IMR-90 (cell line): ENCODE results near the gene COL1A1. TPM values are rescaled to one million over a fixed set of nuclear protein-coding genes. Genes with fewer than 3 reads are reported as not detected.

Experiments
- ATAC-seq: fragments of 200-7000 bp; cut with Tn5 transposase; 2 replicates; pipeline ENCODE4 v1.9.1; 2020; ENCODE audit warnings: low read depth, mild to moderate bottlenecking, moderate library complexity
- BruUV-seq: library from RNA; stranded (reverse); fragments of 400-500 nt; replicated peaks from 2 replicates; lab custom pipeline; 2021; lab: Mats Ljungman, UMichigan
- CTCF ChIA-PET: fragments of 300-600 bp; formaldehyde crosslinking; extraction: SDS; loops from one replicate; lab custom pipeline; 2021; ENCODE audit warnings: antibody characterized with exemption; lab: Yijun Ruan, JAX
- POLR2A ChIA-PET: fragments of 300-600 bp; sonication (Branson Sonifier 250); formaldehyde crosslinking; loops from one replicate; lab custom pipeline; 2022; ENCODE audit warnings: antibody characterized with exemption; ENCODE audit not compliant: unreplicated experiment; lab: Charles Lee
- DNase-seq: peaks from one replicate; pipeline ENCODE4 v3.0.0; 2013
- H2AFZ ChIP-seq: replicated peaks from 2 replicates; pipeline ENCODE3; 2013; ENCODE audit warnings: low read length, mild to moderate bottlenecking; ENCODE audit not compliant: poor library complexity
- H2AK5ac ChIP-seq: 2 replicates; pipeline ENCODE4 v1.6.1; 2013; ENCODE audit warnings: low read depth, low read length, inconsistent platforms
- H2AK9ac ChIP-seq: replicated peaks from 2 replicates; pipeline ENCODE3; 2013; ENCODE audit warnings: mild to moderate bottlenecking, low read depth, low read length, moderate library complexity; ENCODE audit not compliant: poor library complexity
- H2BK120ac ChIP-seq: 2 replicates; pipeline ENCODE4 v1.6.1; 2013; ENCODE audit warnings: low read depth, low read length, inconsistent platforms
- H2BK15ac ChIP-seq: 3 replicates; pipeline ENCODE4 v1.6.1; 2013; ENCODE audit warnings: low read depth, low read length, inconsistent platforms
- H2BK20ac ChIP-seq: 2 replicates; pipeline ENCODE4 v1.6.1; 2013; ENCODE audit warnings: low read depth, mild to moderate bottlenecking, inconsistent platforms, low read length, moderate library complexity
- H2BK5ac ChIP-seq: 2 replicates; pipeline ENCODE4 v1.6.1; 2013; ENCODE audit warnings: mild to moderate bottlenecking, low read depth, low read length, inconsistent platforms; ENCODE audit not compliant: poor library complexity, severe bottlenecking
- H3K14ac ChIP-seq: replicated peaks from 2 replicates; pipeline ENCODE4 v1.6.1; 2013; ENCODE audit warnings: low read depth, low read length, inconsistent platforms
- H3K18ac ChIP-seq: 2 replicates; pipeline ENCODE4 v1.6.1; 2013; ENCODE audit warnings: low read depth, low read length, control low read depth
- H3K23ac ChIP-seq: 2 replicates; pipeline ENCODE4 v1.6.1; 2013; ENCODE audit warnings: low read depth, low read length, inconsistent platforms
- H3K27ac ChIP-seq: 2 replicates; pipeline ENCODE4 v1.5.1; 2013; ENCODE audit warnings: mild to moderate bottlenecking, control low read depth, low read length; ENCODE audit not compliant: insufficient read depth
- H3K27me3 ChIP-seq: 2 replicates; pipeline ENCODE4 v1.6.1; 2013; ENCODE audit warnings: low read length; ENCODE audit not compliant: control insufficient read depth, insufficient read depth
- H3K36me3 ChIP-seq: 2 replicates; pipeline ENCODE4 v1.6.1; 2013; ENCODE audit warnings: low read length, mixed read lengths; ENCODE audit not compliant: control insufficient read depth, insufficient read depth
- H3K4ac ChIP-seq: 2 replicates; pipeline ENCODE4 v1.6.1; 2013; ENCODE audit warnings: low read depth, low read length, inconsistent platforms
- H3K4me1 ChIP-seq: 2 replicates; pipeline ENCODE4 v1.6.1; 2013; ENCODE audit warnings: low read length, mixed read lengths; ENCODE audit not compliant: control insufficient read depth, insufficient read depth
- H3K4me2 ChIP-seq: 2 replicates; pipeline ENCODE4 v1.6.1; 2013; ENCODE audit warnings: low read depth, mild to moderate bottlenecking, control low read depth, low read length, moderate library complexity
- H3K4me3 ChIP-seq: 2 replicates; pipeline ENCODE4 v1.5.1; 2013; ENCODE audit warnings: low read depth, mild to moderate bottlenecking, control low read depth, low read length, moderate library complexity; ENCODE audit not compliant: insufficient read depth
- H3K56ac ChIP-seq: 2 replicates; pipeline ENCODE4 v1.6.1; 2013; ENCODE audit warnings: low read length, inconsistent platforms; ENCODE audit not compliant: insufficient read depth; ENCODE audit errors: extremely low read depth
- H3K79me1 ChIP-seq, 2 experiments: 2 replicates each; pipeline ENCODE4 v1.6.1; 2013; ENCODE audit warnings: low read length in 2 of 2, inconsistent platforms in 1 of 2, low read depth in 1 of 2
- H3K9ac ChIP-seq: 2 replicates; pipeline ENCODE4 v1.6.1; 2013; ENCODE audit warnings: low read depth, low read length, control low read depth
- H3K9me1 ChIP-seq: 2 replicates; pipeline ENCODE4 v1.6.1; 2013; ENCODE audit warnings: low read length, inconsistent platforms; ENCODE audit not compliant: insufficient read depth
- H3K9me3 ChIP-seq: 2 replicates; pipeline ENCODE4 v1.6.1; 2013; ENCODE audit warnings: low read length; ENCODE audit not compliant: control insufficient read depth, insufficient read depth
- H4K20me1 ChIP-seq: 2 replicates; pipeline ENCODE4 v1.6.1; 2013; ENCODE audit warnings: low read length, inconsistent platforms; ENCODE audit not compliant: insufficient read depth
- H4K5ac ChIP-seq: 2 replicates; pipeline ENCODE4 v1.6.1; 2013; ENCODE audit warnings: mild to moderate bottlenecking, low read depth, low read length, control low read depth
- H4K8ac ChIP-seq, 2 experiments: 2 replicates each; pipeline ENCODE4 v1.6.1; 2013; ENCODE audit warnings: low read depth in 2 of 2, low read length in 2 of 2, control low read depth in 1 of 2, inconsistent platforms in 1 of 2
- H4K91ac ChIP-seq: 2 replicates; pipeline ENCODE4 v1.6.1; 2013; ENCODE audit warnings: low read depth, low read length, inconsistent platforms; ENCODE audit not compliant: insufficient read depth
- BHLHE40 ChIP-seq: fragments of 150-350 bp; IDR thresholded peaks from 2 replicates; pipeline ENCODE4 v1.6.1; 2016; ENCODE audit warnings: mild to moderate bottlenecking, low read depth, low read length
- CEBPB ChIP-seq: IDR thresholded peaks from 2 replicates; pipeline ENCODE4 v1.6.1; 2012; ENCODE audit warnings: low read depth, low read length, improper control_type of control experiment
- CHD1 ChIP-seq: IDR thresholded peaks from 2 replicates; pipeline ENCODE4 v1.6.1; 2012; ENCODE audit warnings: low read depth, low read length, improper control_type of control experiment
- MAFK ChIP-seq: IDR thresholded peaks from 2 replicates; pipeline ENCODE4 v1.6.1; 2012; ENCODE audit warnings: low read depth, low read length, improper control_type of control experiment
- MAZ ChIP-seq: IDR thresholded peaks from 2 replicates; pipeline ENCODE4 v1.6.1; 2012; ENCODE audit warnings: low read depth, mild to moderate bottlenecking, low read length, improper control_type of control experiment, moderate library complexity, borderline replicate concordance
- MXI1 ChIP-seq: IDR thresholded peaks from 2 replicates; pipeline ENCODE4 v1.6.1; 2012; ENCODE audit warnings: low read depth, mild to moderate bottlenecking, low read length, moderate library complexity, borderline replicate concordance
- NFE2L2 ChIP-seq: fragments of 150-350 bp; IDR thresholded peaks from 2 replicates; pipeline ENCODE4 v1.6.1; 2016; ENCODE audit warnings: low read depth, mild to moderate bottlenecking, low read length
- POLR2A ChIP-seq: IDR thresholded peaks from 2 replicates; pipeline ENCODE4 v1.6.1; 2012; ENCODE audit warnings: mild to moderate bottlenecking, low read depth, low read length
- RAD21 ChIP-seq: IDR thresholded peaks from 2 replicates; pipeline ENCODE4 v1.6.1; 2012; ENCODE audit warnings: low read length, improper control_type of control experiment
- RCOR1 ChIP-seq: IDR thresholded peaks from 2 replicates; pipeline ENCODE4 v1.6.1; 2012; ENCODE audit warnings: mild to moderate bottlenecking, low read length, improper control_type of control experiment; ENCODE audit not compliant: insufficient replicate concordance
- RFX5 ChIP-seq: IDR thresholded peaks from 2 replicates; pipeline ENCODE4 v1.8.0; 2012; ENCODE audit warnings: low read depth, mild to moderate bottlenecking, low read length, moderate library complexity
- SMC3 ChIP-seq: fragments of 150-350 bp; IDR thresholded peaks from 2 replicates; pipeline ENCODE4 v1.6.1; 2016; ENCODE audit warnings: low read depth, mild to moderate bottlenecking, antibody characterized with exemption, low read length, moderate library complexity
- WGBS, 2 experiments: methylation state at CpG; one replicate each; pipeline versions ENCODE4 v1.1.5 to v1.1.7; 2013; ENCODE audit warnings: missing lambda C conversion rate in 2 of 2; ENCODE audit not compliant: insufficient read length in 1 of 2; ENCODE audit errors: extremely low coverage in 2 of 2; 5-methylcytosine and 5-hydroxymethylcytosine counted together
- dilution Hi-C: fragments of 300-500 bp; cut with HindIII; formaldehyde crosslinking; loops from one replicate; pipeline ENCODE4 v1.14.3; 2018; ENCODE audit warnings: low sequenced_read_pairs; ENCODE audit not compliant: unreplicated experiment
- in situ Hi-C: fragments of 300-500 bp; cut with MboI; formaldehyde crosslinking; loops from 3 replicates; pipeline ENCODE4 v1.14.3; 2019; ENCODE audit warnings: low sequenced_read_pairs, inconsistent platforms, mixed read lengths
- intact Hi-C: fragments of 100-400 bp; cut with micrococcal nuclease; formaldehyde crosslinking; loops from 2 replicates; pipeline ENCODE4 v1.10.0; 2022
- polyA plus RNA-seq, 3 experiments: library from polyadenylated mRNA; depleted of rRNA; stranded (reverse); fragments of >200 nt; gene quantifications; 2 replicates each; pipeline ENCODE4 v1.2.3, GENCODE V29; 2012; ENCODE audit warnings: low replicate concordance in 1 of 3
- total RNA-seq: library from RNA; depleted of rRNA; stranded (reverse); fragments of >200 nt; gene quantifications from 2 replicates; pipeline ENCODE4 v1.2.3, GENCODE V29; 2012
- TF ChIP-seq, protein P1 (sequence below): fragments of 150-350 bp; IDR thresholded peaks from 2 replicates; pipeline ENCODE4 v1.6.1; 2016; ENCODE audit warnings: low read depth, mild to moderate bottlenecking, low read length, moderate library complexity, borderline replicate concordance
- TF ChIP-seq, protein P2 (sequence below): conservative IDR thresholded peaks from 2 replicates; pipeline ENCODE4 v1.5.1; 2012; ENCODE audit warnings: mild to moderate bottlenecking, low read depth, low read length, improper control_type of control experiment
- TF ChIP-seq, protein P3 (sequence below): fragments of 150-350 bp; IDR thresholded peaks from 2 replicates; pipeline ENCODE4 v1.6.1; 2017; ENCODE audit warnings: mild to moderate bottlenecking, antibody characterized with exemption, low read length, low read depth

The COL1A1 gene
- total and polyA plus RNA-seq, 2 of the 4 experiments (the other 2 are of a cell fraction): 2,180 to 4,350 TPM

DNA sequence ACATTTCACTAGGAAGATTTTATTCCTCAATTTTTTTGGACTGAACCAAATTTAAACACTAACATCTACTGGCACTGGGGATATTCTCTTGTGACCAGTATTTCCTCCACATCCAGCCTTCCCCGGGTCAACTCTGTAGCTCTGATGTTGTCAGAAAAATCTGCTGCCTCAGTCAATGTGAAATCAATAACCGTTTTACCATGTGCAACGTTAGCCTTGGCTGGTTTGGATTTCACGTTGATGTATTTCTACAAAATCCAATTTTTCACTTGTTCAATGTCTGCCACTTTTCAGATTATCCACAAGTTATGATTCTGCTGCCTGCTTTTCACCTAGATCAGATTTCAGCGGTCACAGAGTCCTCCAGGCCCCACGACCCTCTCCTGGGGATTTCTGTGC, 28.5 kb downstream of the COL1A1 start:
- in situ Hi-C loops (loop anchor here (10.0 kb wide), 1 partner anchor 112 kb away; no protein-coding TSS in a partner anchor), dilution Hi-C loops (no loop called here), intact Hi-C loops (loop anchor here (1.0 to 2.0 kb wide), 2 partner anchors 100 to 118 kb away; no protein-coding TSS in a partner anchor)
- Histone ChIP-seq H4K91ac (peak overlapping the region; percentile 93), H3K4me1 (peaks cover 28% of the 10 kb centered on the region), H3K9me1 (peaks cover 23% of the 10 kb centered on the region), H3K9me3 (no peaks in the 10 kb centered on the region), H3K56ac (peak overlapping the region; percentile 80), H3K18ac (peak overlapping the region; percentile 71), H4K5ac (peak overlapping the region; percentile 29), H3K27me3 (no peaks in the 10 kb centered on the region), H3K4ac (peak overlapping the region; percentile 94), H3K23ac (peak overlapping the region; percentile 87), H3K79me1 (peaks cover 17 to 38% of the 10 kb centered on the region in 2 experiments; a peak in 3 of 4 replicates), H3K4me2 (peak overlapping the region; percentile 8; the same call in 1 of the 2 replicates), H2AK9ac (peak overlapping the region; percentile 71), H3K14ac (peak overlapping the region; percentile 89), H3K27ac (peak overlapping the region; percentile 93), H4K8ac (peak overlapping the region; percentile 63 to 90), H2AFZ (peak overlapping the region; percentile 87), H4K20me1 (no peaks in the 10 kb centered on the region; the same call in 1 of the 2 replicates), H2AK5ac (peak overlapping the region; percentile 99), H3K9ac (peak overlapping the region; percentile 63), H2BK120ac (peak overlapping the region; percentile 94), H2BK5ac (peak overlapping the region; percentile 92), H3K4me3 (no peak overlapping the region), H2BK20ac (peak overlapping the region; percentile 96), H2BK15ac (peak overlapping the region; percentile 89; the same call in 2 of the 3 replicates), H3K36me3 (peaks cover 11% of the 10 kb centered on the region)
- POLR2A ChIA-PET: interaction anchor here (1.0 to 1.5 kb wide), 3 partner anchors 27 to 33 kb away, joined by 4 read pairs; no protein-coding TSS in a partner anchor
- DNase-seq: no peak
- WGBS, 2 experiments: 45% methylated on average over 4 of the region's 6 CpGs; no CpG with 5 or more reads in 1 of the 2 experiments
- no TSS peak for BruUV-seq
- no peak for ATAC-seq
- CTCF ChIA-PET: interaction anchor here (1.0 to 1.8 kb wide), 2 partner anchors 101 to 123 kb away, joined by 3 to 6 read pairs; partner anchors contain the start of gene TMEM92
- TF ChIP-seq, protein P1, sequence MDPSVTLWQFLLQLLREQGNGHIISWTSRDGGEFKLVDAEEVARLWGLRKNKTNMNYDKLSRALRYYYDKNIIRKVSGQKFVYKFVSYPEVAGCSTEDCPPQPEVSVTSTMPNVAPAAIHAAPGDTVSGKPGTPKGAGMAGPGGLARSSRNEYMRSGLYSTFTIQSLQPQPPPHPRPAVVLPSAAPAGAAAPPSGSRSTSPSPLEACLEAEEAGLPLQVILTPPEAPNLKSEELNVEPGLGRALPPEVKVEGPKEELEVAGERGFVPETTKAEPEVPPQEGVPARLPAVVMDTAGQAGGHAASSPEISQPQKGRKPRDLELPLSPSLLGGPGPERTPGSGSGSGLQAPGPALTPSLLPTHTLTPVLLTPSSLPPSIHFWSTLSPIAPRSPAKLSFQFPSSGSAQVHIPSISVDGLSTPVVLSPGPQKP: no peak
- TF ChIP-seq, protein P2, sequence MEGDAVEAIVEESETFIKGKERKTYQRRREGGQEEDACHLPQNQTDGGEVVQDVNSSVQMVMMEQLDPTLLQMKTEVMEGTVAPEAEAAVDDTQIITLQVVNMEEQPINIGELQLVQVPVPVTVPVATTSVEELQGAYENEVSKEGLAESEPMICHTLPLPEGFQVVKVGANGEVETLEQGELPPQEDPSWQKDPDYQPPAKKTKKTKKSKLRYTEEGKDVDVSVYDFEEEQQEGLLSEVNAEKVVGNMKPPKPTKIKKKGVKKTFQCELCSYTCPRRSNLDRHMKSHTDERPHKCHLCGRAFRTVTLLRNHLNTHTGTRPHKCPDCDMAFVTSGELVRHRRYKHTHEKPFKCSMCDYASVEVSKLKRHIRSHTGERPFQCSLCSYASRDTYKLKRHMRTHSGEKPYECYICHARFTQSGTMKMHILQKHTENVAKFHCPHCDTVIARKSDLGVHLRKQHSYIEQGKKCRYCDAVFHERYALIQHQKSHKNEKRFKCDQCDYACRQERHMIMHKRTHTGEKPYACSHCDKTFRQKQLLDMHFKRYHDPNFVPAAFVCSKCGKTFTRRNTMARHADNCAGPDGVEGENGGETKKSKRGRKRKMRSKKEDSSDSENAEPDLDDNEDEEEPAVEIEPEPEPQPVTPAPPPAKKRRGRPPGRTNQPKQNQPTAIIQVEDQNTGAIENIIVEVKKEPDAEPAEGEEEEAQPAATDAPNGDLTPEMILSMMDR: no peak
- TF ChIP-seq, protein P3, sequence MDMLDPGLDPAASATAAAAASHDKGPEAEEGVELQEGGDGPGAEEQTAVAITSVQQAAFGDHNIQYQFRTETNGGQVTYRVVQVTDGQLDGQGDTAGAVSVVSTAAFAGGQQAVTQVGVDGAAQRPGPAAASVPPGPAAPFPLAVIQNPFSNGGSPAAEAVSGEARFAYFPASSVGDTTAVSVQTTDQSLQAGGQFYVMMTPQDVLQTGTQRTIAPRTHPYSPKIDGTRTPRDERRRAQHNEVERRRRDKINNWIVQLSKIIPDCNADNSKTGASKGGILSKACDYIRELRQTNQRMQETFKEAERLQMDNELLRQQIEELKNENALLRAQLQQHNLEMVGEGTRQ: no peak
- TF ChIP-seq SMC3 (no peak), CHD1 (no peak), RFX5 (no peak), RCOR1 (no peak), RAD21 (no peak), MXI1 (no peak), BHLHE40 (no peak), POLR2A (no peak), MAFK (no peak), MAZ (no peak), NFE2L2 (no peak), CEBPB (no peak)
